A549 (cell line): ENCODE data around the gene CCDC150. TPM values are rescaled to one million over a fixed set of nuclear protein-coding genes. Genes with fewer than 3 reads are reported as not detected.

Experiments
- ATAC-seq, 2 experiments: fragments of 200-7000 bp in 1 of 2; fragments of >200 bp in 1 of 2; cut with Nextera tagmentation in 1 of 2; cut with Tn5 transposase in 1 of 2; 3 replicates each; pipeline versions ENCODE4 v1.8.0 to v1.9.1; 2018 to 2020; ENCODE audit warnings: mild to moderate bottlenecking in 1 of 2, moderate library complexity in 1 of 2
- CTCF ChIA-PET: fragments of 300-600 bp; sonication (Branson Sonifier 250); formaldehyde crosslinking; extraction: SDS; loops from one replicate; lab custom pipeline; 2021; ENCODE audit warnings: antibody characterized with exemption, inconsistent platforms; lab: Yijun Ruan, JAX
- POLR2A ChIA-PET: fragments of 350-600 bp; formaldehyde crosslinking; extraction: SDS; loops from one replicate; lab custom pipeline; 2021; ENCODE audit warnings: antibody characterized with exemption, inconsistent platforms; lab: Yijun Ruan, JAX
- DNase-seq, 2 experiments: peaks; one replicate each; pipeline versions ENCODE4 v3.0.0 to v3.0.0-alpha.2; 2011 to 2016; ENCODE audit warnings: low read depth in 1 of 2, low spot score in 1 of 2
- FAIRE-seq: peaks from 2 replicates; lab custom pipeline; 2011; peaks lifted over from hg19 to GRCh38; lab: Jason Lieb, UNC
- H3K27ac ChIP-seq, 2 experiments: fragments of >200 bp; sonication (Bioruptor Twin); formaldehyde crosslinking; 3 replicates each; pipeline ENCODE4 v1.5.1; 2016 to 2017
- H3K4me1 ChIP-seq: fragments of >200 bp; sonication (Bioruptor Twin); formaldehyde crosslinking; 3 replicates; pipeline ENCODE4 v1.6.1; 2016
- H3K4me2 ChIP-seq: fragments of >200 bp; sonication (Bioruptor Twin); formaldehyde crosslinking; 3 replicates; pipeline ENCODE4 v1.6.1; 2016
- H3K4me3 ChIP-seq: fragments of >200 bp; sonication (Bioruptor Twin); formaldehyde crosslinking; 3 replicates; pipeline ENCODE4 v1.5.1; 2016
- H3K9me3 ChIP-seq: fragments of >200 bp; sonication (Bioruptor Twin); formaldehyde crosslinking; 3 replicates; pipeline ENCODE4 v1.6.1; 2016
- BHLHE40 ChIP-seq: IDR thresholded peaks from 2 replicates; pipeline ENCODE4 v1.6.1; 2012; ENCODE audit warnings: low read depth, low read length, inconsistent platforms
- CBX8 ChIP-seq: fragments of 200-600 bp; sonication (generic); IDR thresholded peaks from 2 replicates; pipeline ENCODE4 v1.6.1; 2016
- CHD2 ChIP-seq: fragments of 150-350 bp; IDR thresholded peaks from 2 replicates; pipeline ENCODE4 v1.6.1; 2014; ENCODE audit warnings: low read length; ENCODE audit not compliant: partially characterized antibody
- EHMT2 ChIP-seq: fragments of 200-600 bp; sonication (generic); IDR thresholded peaks from 2 replicates; pipeline ENCODE4 v1.6.1; 2016; ENCODE audit warnings: antibody characterized with exemption, low read depth, mild to moderate bottlenecking, moderate library complexity
- ELK1 ChIP-seq: fragments of 150-350 bp; IDR thresholded peaks from 2 replicates; pipeline ENCODE4 v1.6.1; 2014; ENCODE audit warnings: low read depth, mild to moderate bottlenecking, low read length
- EP300 ChIP-seq, 2 experiments: fragments of >200 bp; sonication (Bioruptor Twin); formaldehyde crosslinking; IDR thresholded peaks; 2 replicates in 1 of 2; 3 replicates in 1 of 2; pipeline ENCODE4 v1.6.1; 2016 to 2017
- ESRRA ChIP-seq: fragments of 150-350 bp; IDR thresholded peaks from 2 replicates; pipeline ENCODE4 v1.6.1; 2014; ENCODE audit warnings: mild to moderate bottlenecking, low read length, borderline replicate concordance
- FOSB ChIP-seq: fragments of 250-450 bp; sonication (Bioruptor Pico); IDR thresholded peaks from 2 replicates; pipeline ENCODE4 v1.5.0; 2020; ENCODE audit warnings: mild to moderate bottlenecking, moderate library complexity
- FOSL2 ChIP-seq, 2 experiments: fragments of 450-650 bp in 1 of 2; fragments of >200 bp in 1 of 2; sonication (Bioruptor Twin) in 1 of 2; formaldehyde crosslinking; IDR thresholded peaks; 2 replicates each; pipeline versions ENCODE4 v1.5.0 to v1.6.1; 2016 to 2020; ENCODE audit warnings: mild to moderate bottlenecking in 1 of 2, moderate library complexity in 1 of 2
- FOXS1 ChIP-seq: fragments of 250-450 bp; sonication (Bioruptor Pico); IDR thresholded peaks from 2 replicates; pipeline ENCODE4 v1.5.0; 2020; ENCODE audit warnings: mild to moderate bottlenecking, moderate library complexity
- HDAC2 ChIP-seq: fragments of 200-600 bp; sonication (generic); IDR thresholded peaks from 2 replicates; pipeline ENCODE4 v1.6.1; 2016
- KDM1A ChIP-seq: fragments of 200-600 bp; sonication (generic); IDR thresholded peaks from 2 replicates; pipeline ENCODE4 v1.6.1; 2016; ENCODE audit warnings: low read depth, mild to moderate bottlenecking
- KDM5A ChIP-seq: fragments of 200-600 bp; sonication (generic); IDR thresholded peaks from 2 replicates; pipeline ENCODE4 v1.6.1; 2016; ENCODE audit warnings: antibody characterized with exemption, mild to moderate bottlenecking
- MAFK ChIP-seq: fragments of 450-650 bp; IDR thresholded peaks from 2 replicates; pipeline ENCODE4 v1.6.1; 2014; ENCODE audit not compliant: partially characterized antibody
- PHF8 ChIP-seq: fragments of 200-600 bp; sonication (generic); IDR thresholded peaks from 2 replicates; pipeline ENCODE4 v1.6.1; 2016; ENCODE audit warnings: low read depth, mild to moderate bottlenecking, antibody characterized with exemption, moderate library complexity, borderline replicate concordance
- POLR2AphosphoS2 ChIP-seq: conservative IDR thresholded peaks from 2 replicates; pipeline ENCODE4 v1.6.1; 2012; ENCODE audit warnings: low read length, improper control_type of control experiment, inconsistent platforms
- RARB ChIP-seq: fragments of 250-450 bp; sonication (Bioruptor Pico); IDR thresholded peaks from 2 replicates; pipeline ENCODE4 v1.8.0; 2021; ENCODE audit warnings: mild to moderate bottlenecking, moderate library complexity
- SMC3 ChIP-seq: fragments of >200 bp; sonication (Bioruptor Twin); formaldehyde crosslinking; IDR thresholded peaks from 3 replicates; pipeline ENCODE4 v1.6.1; 2018; ENCODE audit warnings: inconsistent platforms
- SREBF2 ChIP-seq: fragments of 450-650 bp; IDR thresholded peaks from 2 replicates; pipeline ENCODE4 v1.6.1; 2014; ENCODE audit warnings: mild to moderate bottlenecking, moderate library complexity
- TP53 ChIP-seq: fragments of 250-450 bp; sonication (Bioruptor Pico); IDR thresholded peaks from 2 replicates; pipeline ENCODE4 v1.5.0; 2021; ENCODE audit warnings: mild to moderate bottlenecking, moderate library complexity
- USF2 ChIP-seq: fragments of 450-650 bp; IDR thresholded peaks from 2 replicates; pipeline ENCODE4 v1.6.1; 2014; ENCODE audit warnings: antibody characterized with exemption
- ZC3H11A ChIP-seq: fragments of 450-650 bp; IDR thresholded peaks from 2 replicates; pipeline ENCODE4 v1.6.1; 2014; ENCODE audit warnings: antibody characterized with exemption, mild to moderate bottlenecking
- ZFP36 ChIP-seq: fragments of 450-650 bp; IDR thresholded peaks from 2 replicates; pipeline ENCODE4 v1.6.1; 2014; ENCODE audit warnings: borderline replicate concordance; ENCODE audit not compliant: partially characterized antibody
- ZNF302 ChIP-seq: fragments of 250-450 bp; sonication (Bioruptor Pico); IDR thresholded peaks from 2 replicates; pipeline ENCODE4 v1.9.0; 2021; ENCODE audit warnings: inconsistent platforms, mild to moderate bottlenecking, moderate library complexity
- WGBS: methylation state at CpG from one replicate; pipeline ENCODE4 v1.1.6; 2017; ENCODE audit errors: missing lambda C conversion rate; 5-methylcytosine and 5-hydroxymethylcytosine counted together
- polyA plus RNA-seq, 4 experiments: library from polyadenylated mRNA; depleted of rRNA in 3 of 4; stranded (reverse); fragments of >200 nt; fragmentation: RNase III in 1 of 4; extraction: RNeasy Plus Mini Kit Qiagen cat#74134 plus additional on column Dnase treatment in 1 of 4; gene quantifications; 2 replicates in 3 of 4; 3 replicates in 1 of 4; pipeline ENCODE4 v1.2.3, GENCODE V29; 2011 to 2017
- TF ChIP-seq, protein P1 (sequence below): IDR thresholded peaks from 2 replicates; pipeline ENCODE4 v1.6.1; 2012; ENCODE audit warnings: low read depth, borderline replicate concordance
- TF ChIP-seq, protein P2 (sequence below): fragments of >200 bp; sonication (Bioruptor Twin); formaldehyde crosslinking; IDR thresholded peaks from 3 replicates; pipeline ENCODE4 v1.6.1; 2016
- TF ChIP-seq, protein P3 (sequence below): fragments of >200 bp; sonication (Bioruptor Twin); formaldehyde crosslinking; IDR thresholded peaks from 2 replicates; pipeline ENCODE4 v1.6.1; 2016

Gene CCDC150
- polyA plus RNA-seq, 2 of the 4 experiments (the other 2 are of a cell fraction) = 14.2 to 17.7 TPM

GRCh38 chr2:196640031-196640548 is 575 bp downstream of the CCDC150 start (continued):
- TF ChIP-seq FOSB (no peak), CBX8 (no peak), FOSL2 (IDR thresholded peaks at IDR 0.05) (no peak), FOSL2 (CRISPR knock-in tag; IDR thresholded peaks at IDR 0.05) (no peak), USF2 (no peak), CHD2 (no peak), ESRRA (no peak), SREBF2 (no peak), RARB (CRISPR knock-in tag) (no peak)

DNA sequence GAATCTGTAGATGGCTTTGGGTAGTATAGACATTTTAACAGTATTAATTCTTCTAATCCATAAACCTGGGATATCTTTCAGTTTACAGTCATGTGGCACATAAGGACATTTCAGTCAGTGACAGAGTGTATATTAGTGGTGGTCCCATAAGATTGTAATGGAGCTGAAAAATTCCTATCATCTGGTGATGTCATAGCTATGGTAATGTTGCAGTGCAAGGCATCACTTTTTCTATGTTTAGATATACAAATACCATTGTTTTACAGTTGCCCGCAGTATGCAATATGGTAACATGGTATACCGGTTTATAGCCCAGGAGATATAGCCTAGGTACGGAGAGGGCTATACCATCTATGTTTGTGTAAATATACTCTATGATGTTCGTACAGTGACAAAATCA is 9.7 kb downstream of the CCDC150 start:
- POLR2A ChIA-PET = no interaction called here
- FAIRE-seq = no peak
- ATAC-seq = no peak
- no peak overlapping the region for H3K27ac ChIP-seq
- no peak for DNase-seq
- WGBS = 92% methylated on average over 4 of the region's 4 CpGs
- H3K4me2 ChIP-seq = no peak overlapping the region
- H3K4me1 ChIP-seq = no peaks in the 10 kb centered on the region
- CTCF ChIA-PET = no interaction called here
- peaks cover 48% of the 10 kb centered on the region for H3K9me3 ChIP-seq
- no peak for TF ChIP-seq BHLHE40
- no peak for TF ChIP-seq ZC3H11A
- TF ChIP-seq KDM1A = no peak
- TF ChIP-seq USF2 = no peak
- TF ChIP-seq ZFP36 = no peak
- no peak for TF ChIP-seq RARB (CRISPR knock-in tag)
- no peak overlapping the region for H3K4me3 ChIP-seq

DNA sequence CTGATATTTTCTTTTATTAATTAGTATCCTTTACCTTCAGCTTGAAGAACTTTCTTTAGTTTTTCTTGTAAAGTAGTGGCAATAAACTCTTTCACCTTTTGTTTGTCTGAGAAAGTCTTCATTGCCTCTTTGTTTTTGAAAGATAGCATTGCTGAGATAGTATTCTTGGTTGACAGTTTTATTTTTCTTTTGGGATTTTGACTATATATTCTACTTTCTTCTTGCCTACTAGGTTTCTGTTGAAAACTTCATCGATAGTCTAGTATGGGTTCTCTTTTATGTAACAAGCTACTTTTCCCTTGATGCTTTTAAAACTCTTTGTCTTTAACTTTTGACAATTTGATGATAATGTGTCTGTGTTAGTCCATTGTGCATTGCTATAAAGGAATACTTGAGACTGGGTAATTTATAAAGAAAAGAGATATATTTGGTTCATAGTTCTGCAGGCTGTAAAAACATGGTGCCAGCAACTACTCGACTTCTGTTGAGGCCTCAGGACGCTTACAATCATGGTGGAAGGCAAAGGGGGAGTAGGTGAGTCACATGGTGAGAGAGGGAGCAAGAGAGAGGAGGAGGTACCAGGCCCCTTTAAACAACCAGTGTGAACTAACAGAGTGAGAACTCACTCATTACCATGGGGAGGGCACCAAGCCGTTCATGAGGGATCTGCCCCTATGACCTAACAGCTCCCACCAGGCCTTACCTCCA is 12.0 kb downstream of the CCDC150 start:
- peaks cover 49% of the 10 kb centered on the region for H3K9me3 ChIP-seq
- ChIA-PET POLR2A (no interaction called here), CTCF (interaction anchor here (0.9 kb wide), 1 partner anchor 15 kb away, joined by 4 read pairs; no protein-coding TSS in a partner anchor)
- no peak for TF ChIP-seq EP300 (IDR thresholded peaks at IDR 0.05)
- no peak for TF ChIP-seq ZNF302 (CRISPR knock-in tag)
- TF ChIP-seq KDM5A = no peak
- TF ChIP-seq POLR2AphosphoS2 = no peak
- no peak for TF ChIP-seq TP53
- no peak for TF ChIP-seq HDAC2
- no peak for TF ChIP-seq FOSB
- TF ChIP-seq SMC3 = no peak
- TF ChIP-seq FOXS1 (CRISPR knock-in tag) = no peak
- no peak for TF ChIP-seq ELK1
- TF ChIP-seq, protein P1, sequence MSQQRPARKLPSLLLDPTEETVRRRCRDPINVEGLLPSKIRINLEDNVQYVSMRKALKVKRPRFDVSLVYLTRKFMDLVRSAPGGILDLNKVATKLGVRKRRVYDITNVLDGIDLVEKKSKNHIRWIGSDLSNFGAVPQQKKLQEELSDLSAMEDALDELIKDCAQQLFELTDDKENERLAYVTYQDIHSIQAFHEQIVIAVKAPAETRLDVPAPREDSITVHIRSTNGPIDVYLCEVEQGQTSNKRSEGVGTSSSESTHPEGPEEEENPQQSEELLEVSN = no peak
- no peak for TF ChIP-seq CHD2
- no peak for TF ChIP-seq ESRRA
- no peak for TF ChIP-seq PHF8
- TF ChIP-seq ZFP36 = no peak
- TF ChIP-seq, protein P2, sequence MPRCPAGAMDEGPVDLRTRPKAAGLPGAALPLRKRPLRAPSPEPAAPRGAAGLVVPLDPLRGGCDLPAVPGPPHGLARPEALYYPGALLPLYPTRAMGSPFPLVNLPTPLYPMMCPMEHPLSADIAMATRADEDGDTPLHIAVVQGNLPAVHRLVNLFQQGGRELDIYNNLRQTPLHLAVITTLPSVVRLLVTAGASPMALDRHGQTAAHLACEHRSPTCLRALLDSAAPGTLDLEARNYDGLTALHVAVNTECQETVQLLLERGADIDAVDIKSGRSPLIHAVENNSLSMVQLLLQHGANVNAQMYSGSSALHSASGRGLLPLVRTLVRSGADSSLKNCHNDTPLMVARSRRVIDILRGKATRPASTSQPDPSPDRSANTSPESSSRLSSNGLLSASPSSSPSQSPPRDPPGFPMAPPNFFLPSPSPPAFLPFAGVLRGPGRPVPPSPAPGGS = no peak
- TF ChIP-seq KDM1A = no peak
- TF ChIP-seq MAFK = no peak
- TF ChIP-seq, protein P3, sequence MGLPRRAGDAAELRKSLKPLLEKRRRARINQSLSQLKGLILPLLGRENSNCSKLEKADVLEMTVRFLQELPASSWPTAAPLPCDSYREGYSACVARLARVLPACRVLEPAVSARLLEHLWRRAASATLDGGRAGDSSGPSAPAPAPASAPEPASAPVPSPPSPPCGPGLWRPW = no peak
- TF ChIP-seq EHMT2 = no peak
- DNase-seq = no peak
- 59% methylated on average over 4 of the region's 4 CpGs for WGBS
- H3K4me2 ChIP-seq = no peak overlapping the region
- H3K4me1 ChIP-seq = no peaks in the 10 kb centered on the region
- no peak overlapping the region for H3K4me3 ChIP-seq
- FAIRE-seq = no peak
- H3K27ac ChIP-seq = no peak overlapping the region
- ATAC-seq = no peak
